HEK293 (cell line): ENCODE measurements around the gene FBLL1.

Experiments
- ELK4 ChIP-seq: IDR thresholded peaks from 2 replicates; pipeline ENCODE4 v1.6.1; 2011; ENCODE audit warnings: mild to moderate bottlenecking, low read depth, low read length, borderline replicate concordance
- HOXD13 ChIP-seq: sonication (generic); formaldehyde crosslinking; IDR thresholded peaks from 2 replicates; pipeline ENCODE4 v1.8.0; 2022; ENCODE audit warnings: missing genetic modification reagents, borderline replicate concordance
- INSM2 ChIP-seq: fragments of 450-650 bp; formaldehyde crosslinking; IDR thresholded peaks from 2 replicates; pipeline ENCODE4 v1.5.1; 2016; ENCODE audit warnings: missing biosample characterization, missing genetic modification characterization
- KLF17 ChIP-seq: fragments of 450-650 bp; formaldehyde crosslinking; IDR thresholded peaks from 2 replicates; pipeline ENCODE4 v1.5.1; 2016; ENCODE audit warnings: missing biosample characterization, missing genetic modification characterization
- PRDM10 ChIP-seq: fragments of 450-650 bp; formaldehyde crosslinking; IDR thresholded peaks from 2 replicates; pipeline ENCODE4 v1.5.1; 2016; ENCODE audit warnings: missing biosample characterization, missing genetic modification characterization
- RBAK ChIP-seq: fragments of 450-650 bp; formaldehyde crosslinking; IDR thresholded peaks from 2 replicates; pipeline ENCODE4 v1.5.1; 2016; ENCODE audit warnings: missing biosample characterization, missing genetic modification characterization
- SCRT2 ChIP-seq: fragments of 450-650 bp; formaldehyde crosslinking; IDR thresholded peaks from 2 replicates; pipeline ENCODE4 v1.5.1; 2016; ENCODE audit warnings: missing biosample characterization, missing genetic modification characterization
- SP3 ChIP-seq: fragments of 450-650 bp; formaldehyde crosslinking; IDR thresholded peaks from 2 replicates; pipeline ENCODE4 v1.5.1; 2016; ENCODE audit warnings: missing biosample characterization, missing genetic modification characterization
- YY1 ChIP-seq: fragments of 450-650 bp; formaldehyde crosslinking; IDR thresholded peaks from 2 replicates; pipeline ENCODE4 v1.5.1; 2018; ENCODE audit warnings: missing biosample characterization, missing genetic modification characterization
- ZBTB17 ChIP-seq: fragments of 450-650 bp; formaldehyde crosslinking; IDR thresholded peaks from 2 replicates; pipeline ENCODE4 v1.5.1; 2016; ENCODE audit warnings: missing biosample characterization, missing genetic modification characterization
- ZBTB20 ChIP-seq: fragments of 450-650 bp; formaldehyde crosslinking; IDR thresholded peaks from 2 replicates; pipeline ENCODE4 v1.5.1; 2016; ENCODE audit warnings: missing biosample characterization, missing genetic modification characterization
- ZFP69B ChIP-seq: fragments of 450-650 bp; formaldehyde crosslinking; IDR thresholded peaks from 2 replicates; pipeline ENCODE4 v1.5.1; 2016; ENCODE audit warnings: missing biosample characterization, missing genetic modification characterization
- ZNF132 ChIP-seq: fragments of 450-650 bp; formaldehyde crosslinking; IDR thresholded peaks from 2 replicates; pipeline ENCODE4 v1.5.1; 2017; ENCODE audit warnings: missing biosample characterization, missing genetic modification characterization, borderline replicate concordance
- ZNF140 ChIP-seq: fragments of 450-650 bp; formaldehyde crosslinking; IDR thresholded peaks from 2 replicates; pipeline ENCODE4 v1.5.1; 2016; ENCODE audit warnings: missing biosample characterization, missing genetic modification characterization
- ZNF19 ChIP-seq: fragments of 450-650 bp; formaldehyde crosslinking; IDR thresholded peaks from 2 replicates; pipeline ENCODE4; 2016; ENCODE audit warnings: missing biosample characterization, missing genetic modification characterization, low read depth
- ZNF223 ChIP-seq: fragments of 450-650 bp; formaldehyde crosslinking; IDR thresholded peaks from 2 replicates; pipeline ENCODE4 v1.5.1; 2016; ENCODE audit warnings: missing biosample characterization, missing genetic modification characterization
- ZNF239 ChIP-seq: fragments of 450-650 bp; formaldehyde crosslinking; IDR thresholded peaks from 2 replicates; pipeline ENCODE4 v1.5.1; 2016; ENCODE audit warnings: missing biosample characterization, missing genetic modification characterization
- ZNF248 ChIP-seq: fragments of 450-650 bp; formaldehyde crosslinking; IDR thresholded peaks from 2 replicates; pipeline ENCODE4 v1.5.1; 2017; ENCODE audit warnings: missing biosample characterization, missing genetic modification characterization
- ZNF302 ChIP-seq: fragments of 450-650 bp; formaldehyde crosslinking; IDR thresholded peaks from 2 replicates; pipeline ENCODE4 v1.5.1; 2016; ENCODE audit warnings: missing biosample characterization, missing genetic modification characterization, low read depth
- ZNF335 ChIP-seq: fragments of 450-650 bp; formaldehyde crosslinking; conservative IDR thresholded peaks from 2 replicates; pipeline ENCODE4 v1.5.1; 2016; ENCODE audit warnings: missing biosample characterization, missing genetic modification characterization
- ZNF354C ChIP-seq: fragments of 450-650 bp; formaldehyde crosslinking; IDR thresholded peaks from 2 replicates; pipeline ENCODE4 v1.5.1; 2016; ENCODE audit warnings: missing biosample characterization, missing genetic modification characterization, low read depth, borderline replicate concordance
- ZNF426 ChIP-seq: fragments of 450-650 bp; formaldehyde crosslinking; IDR thresholded peaks from 2 replicates; pipeline ENCODE4 v1.5.1; 2017; ENCODE audit warnings: missing biosample characterization, missing genetic modification characterization, mild to moderate bottlenecking, inconsistent platforms, moderate library complexity
- ZNF48 ChIP-seq: fragments of 450-650 bp; formaldehyde crosslinking; IDR thresholded peaks from 2 replicates; pipeline ENCODE4 v1.5.1; 2016; ENCODE audit warnings: missing biosample characterization, missing genetic modification characterization
- ZNF514 ChIP-seq: fragments of 450-650 bp; formaldehyde crosslinking; IDR thresholded peaks from 2 replicates; pipeline ENCODE4 v1.5.1; 2016; ENCODE audit warnings: missing biosample characterization, missing genetic modification characterization
- ZNF521 ChIP-seq: fragments of 450-650 bp; formaldehyde crosslinking; IDR thresholded peaks from 2 replicates; pipeline ENCODE4 v1.5.1; 2017; ENCODE audit warnings: missing biosample characterization, mild to moderate bottlenecking, missing genetic modification characterization
- ZNF600 ChIP-seq: fragments of 450-650 bp; formaldehyde crosslinking; IDR thresholded peaks from 2 replicates; pipeline ENCODE4 v1.5.1; 2016; ENCODE audit warnings: missing biosample characterization, missing genetic modification characterization
- ZNF621 ChIP-seq: fragments of 450-650 bp; formaldehyde crosslinking; IDR thresholded peaks from 2 replicates; pipeline ENCODE4 v1.5.1; 2017; ENCODE audit warnings: missing biosample characterization, missing genetic modification characterization
- ZNF692 ChIP-seq: fragments of 450-650 bp; formaldehyde crosslinking; IDR thresholded peaks from 2 replicates; pipeline ENCODE4 v1.5.1; 2016; ENCODE audit warnings: missing biosample characterization, missing genetic modification characterization
- ZNF701 ChIP-seq: fragments of 450-650 bp; formaldehyde crosslinking; IDR thresholded peaks from 2 replicates; pipeline ENCODE4 v1.5.1; 2016; ENCODE audit warnings: missing biosample characterization, missing genetic modification characterization
- ZNF768 ChIP-seq: fragments of 450-650 bp; formaldehyde crosslinking; IDR thresholded peaks from 2 replicates; pipeline ENCODE4 v1.5.1; 2018; ENCODE audit warnings: missing biosample characterization, mild to moderate bottlenecking, missing genetic modification characterization
- ZNF777 ChIP-seq: fragments of 450-650 bp; formaldehyde crosslinking; IDR thresholded peaks from 2 replicates; pipeline ENCODE4 v1.5.1; 2017; ENCODE audit warnings: missing biosample characterization, missing genetic modification characterization, borderline replicate concordance
- ZNF792 ChIP-seq: fragments of 450-650 bp; formaldehyde crosslinking; IDR thresholded peaks from 2 replicates; pipeline ENCODE4 v1.5.1; 2016; ENCODE audit warnings: missing biosample characterization, missing genetic modification characterization

The FBLL1 gene

GRCh38 chr5:168579488-168580226, 50.6 kb downstream of the FBLL1 start (continued):
- TF ChIP-seq ZNF621 (tag by site-specific recombination) (no peak), INSM2 (no peak), ZNF140 (tag by site-specific recombination) (no peak), ZNF792 (tag by site-specific recombination) (no peak), ZNF302 (tag by site-specific recombination) (no peak), ZNF239 (tag by site-specific recombination) (no peak), ZNF701 (no peak), YY1 (tag by site-specific recombination) (peak; percentile 78), ZNF521 (tag by site-specific recombination) (no peak), ZBTB17 (tag by site-specific recombination) (peak; percentile 89), ZFP69B (tag by site-specific recombination) (no peak), ZNF426 (tag by site-specific recombination) (no peak), ZBTB20 (peak; percentile 63; the same call in 1 of the 2 replicates), ZNF248 (tag by site-specific recombination) (no peak), ZNF354C (tag by site-specific recombination) (no peak), KLF17 (no peak), HOXD13 (CRISPR knock-in tag) (no peak), RBAK (no peak), PRDM10 (tag by site-specific recombination) (peak; percentile 85), ZNF777 (tag by site-specific recombination) (no peak), ELK4 (no peak; the same call in 1 of the 2 replicates), ZNF600 (tag by site-specific recombination) (peak; percentile 27; the same call in 1 of the 2 replicates), ZNF514 (no peak), ZNF132 (tag by site-specific recombination) (no peak), ZNF335 (peak; percentile 62), ZNF692 (tag by site-specific recombination) (peak; percentile 43), SCRT2 (tag by site-specific recombination) (no peak), SP3 (tag by site-specific recombination) (peak; percentile 91), ZNF48 (tag by site-specific recombination) (no peak), ZNF223 (tag by site-specific recombination) (no peak), ZNF768 (tag by site-specific recombination) (no peak), ZNF19 (tag by site-specific recombination) (no peak)
